Suprapubic skin (tissue), 4 donors: ENCODE measurements around the gene PRSS33. TPM values are rescaled to one million over a fixed set of nuclear protein-coding genes. Genes with fewer than 3 reads are reported as not detected.

Experiments used
- DNase-seq, 2 donors: peaks; one replicate each; pipeline ENCODE4 v3.0.0-alpha.2; 2019; ENCODE audit warnings: low spot score in 2 of 2
- H3K27ac ChIP-seq: fragments of 200-600 bp; sonication (generic); one replicate; pipeline ENCODE4 v1.5.1; 2019
- H3K27me3 ChIP-seq: fragments of 200-600 bp; sonication (generic); one replicate; pipeline ENCODE4 v1.5.1; 2019
- H3K36me3 ChIP-seq: fragments of 200-600 bp; sonication (generic); one replicate; pipeline ENCODE4 v1.5.1; 2019
- H3K4me1 ChIP-seq: fragments of 200-600 bp; sonication (generic); one replicate; pipeline ENCODE4 v1.5.1; 2019
- H3K4me3 ChIP-seq: fragments of 200-600 bp; sonication (generic); one replicate; pipeline ENCODE4 v1.5.1; 2019; ENCODE audit warnings: mild to moderate bottlenecking
- H3K9me3 ChIP-seq: fragments of 200-600 bp; sonication (generic); one replicate; pipeline ENCODE4 v1.5.1; 2019
- CTCF ChIP-seq, 2 donors: fragments of 200-600 bp in 1 of 2; fragments of 450-650 bp in 1 of 2; sonication (generic) in 1 of 2; IDR thresholded peaks; one replicate each; pipeline ENCODE4 v1.5.1; 2016 to 2019; ENCODE audit warnings: antibody characterized with exemption in 2 of 2, mild to moderate bottlenecking in 1 of 2, moderate library complexity in 1 of 2
- EP300 ChIP-seq: sonication (generic); formaldehyde crosslinking; IDR thresholded peaks from one replicate; pipeline ENCODE4 v1.6.1; 2017; ENCODE audit warnings: antibody characterized with exemption
- POLR2A ChIP-seq, 2 donors: fragments of 450-650 bp; IDR thresholded peaks; one replicate each; pipeline ENCODE4 v1.6.1; 2017; ENCODE audit warnings: antibody characterized with exemption in 2 of 2, mild to moderate bottlenecking in 2 of 2, moderate library complexity in 2 of 2
- POLR2AphosphoS5 ChIP-seq, 3 donors: sonication (generic); formaldehyde crosslinking; IDR thresholded peaks; one replicate each; pipeline ENCODE4 v1.6.1; 2017; ENCODE audit warnings: antibody characterized with exemption in 3 of 3
- WGBS: methylation state at CpG from one replicate; pipeline ENCODE4 v1.1.5; 2018; 5-methylcytosine and 5-hydroxymethylcytosine counted together
- total RNA-seq, 4 donors: library from RNA; depleted of rRNA; stranded (reverse); fragments of >200 nt; gene quantifications; one replicate each; pipeline ENCODE4 v1.1.0, GENCODE V29; 2016

The PRSS33 gene
- total RNA-seq, 4 donors from 2014 or later: not detected

GRCh38 chr16:2820836-2821486 lies 33.6 kb upstream of the PRSS33 start:
- TF ChIP-seq POLR2AphosphoS5 (IDR thresholded peaks at IDR 0.05): no peak
- TF ChIP-seq EP300: no peak
- TF ChIP-seq CTCF (IDR thresholded peaks at IDR 0.05): no peak
- no peak for TF ChIP-seq POLR2A (IDR thresholded peaks at IDR 0.05)
- Histone ChIP-seq H3K4me1 (no peaks in the 10 kb centered on the region), H3K9me3 (no peaks in the 10 kb centered on the region), H3K27ac (no peak overlapping the region), H3K4me3 (no peak overlapping the region), H3K36me3 (no peaks in the 10 kb centered on the region), H3K27me3 (peaks cover 42% of the 10 kb centered on the region)
- 79% methylated on average over 13 of the region's 14 CpGs for WGBS
- DNase-seq: peak; percentile 42 to 65

- 63% methylated on average over 7 of the region's 17 CpGs for WGBS
- Histone ChIP-seq H3K4me1 (no peaks in the 10 kb centered on the region), H3K9me3 (no peaks in the 10 kb centered on the region), H3K27me3 (peaks cover 49% of the 10 kb centered on the region), H3K4me3 (no peak overlapping the region), H3K36me3 (no peaks in the 10 kb centered on the region), H3K27ac (no peak overlapping the region)
- TF ChIP-seq EP300 (no peak), POLR2AphosphoS5 (IDR thresholded peaks at IDR 0.05) (no peak), POLR2A (IDR thresholded peaks at IDR 0.05) (no peak), CTCF (IDR thresholded peaks at IDR 0.05) (no peak)
- peak; percentile 49 to 75 for DNase-seq
Observed at GRCh38 chr16:2819939-2820835, 32.8 kb upstream of the PRSS33 start.

GRCh38 chr16:2819179-2819938 lies 32.0 kb upstream of the PRSS33 start:
- no peak overlapping the region for H3K4me3 ChIP-seq
- no peaks in the 10 kb centered on the region for H3K36me3 ChIP-seq
- no peaks in the 10 kb centered on the region for H3K4me1 ChIP-seq
- H3K27me3 ChIP-seq: peaks cover 51% of the 10 kb centered on the region
- no peak overlapping the region for H3K27ac ChIP-seq
- peak; percentile 46 to 67 for DNase-seq
- TF ChIP-seq EP300 (no peak), POLR2A (IDR thresholded peaks at IDR 0.05) (no peak), CTCF (IDR thresholded peaks at IDR 0.05) (no peak), POLR2AphosphoS5 (IDR thresholded peaks at IDR 0.05) (no peak)
- 85% methylated on average over 13 of the region's 18 CpGs for WGBS
- H3K9me3 ChIP-seq: no peaks in the 10 kb centered on the region

GRCh38 chr16:2818272-2818876 lies 31.0 kb upstream of the PRSS33 start:
- WGBS: 74% methylated on average over 10 of the region's 10 CpGs
- Histone ChIP-seq H3K9me3 (no peaks in the 10 kb centered on the region), H3K4me3 (no peak overlapping the region), H3K27me3 (peaks cover 51% of the 10 kb centered on the region), H3K4me1 (no peaks in the 10 kb centered on the region), H3K36me3 (no peaks in the 10 kb centered on the region), H3K27ac (no peak overlapping the region)
- no peak for TF ChIP-seq POLR2A (IDR thresholded peaks at IDR 0.05)
- no peak for TF ChIP-seq POLR2AphosphoS5 (IDR thresholded peaks at IDR 0.05)
- no peak for TF ChIP-seq CTCF (IDR thresholded peaks at IDR 0.05)
- no peak for TF ChIP-seq EP300
- DNase-seq: peak; percentile 39 to 43
